Mesothelial cell of epicardium (in vitro differentiated cells): ENCODE data around the gene SMIM20. TPM values are rescaled to one million over a fixed set of nuclear protein-coding genes. Genes with fewer than 3 reads are reported as not detected.

ENCODE experiments used
- DNase-seq, 2 experiments: peaks; one replicate each; pipeline ENCODE4 v3.0.0; 2021; ENCODE audit warnings: low spot score in 2 of 2; ENCODE audit not compliant: unreplicated experiment in 2 of 2
- H3K27ac Mint-ChIP-seq: 2 replicates; pipeline ENCODE4 v1.8.0; 2021; ENCODE audit warnings: mixed read lengths
- H3K27me3 Mint-ChIP-seq: 2 replicates; pipeline ENCODE4 v1.8.0; 2021; ENCODE audit warnings: low read depth, mixed read lengths
- H3K36me3 Mint-ChIP-seq: 2 replicates; pipeline ENCODE4 v1.8.0; 2021; ENCODE audit warnings: mixed read lengths
- H3K4me1 Mint-ChIP-seq: 2 replicates; pipeline ENCODE4 v1.8.0; 2021; ENCODE audit warnings: mixed read lengths
- H3K4me3 Mint-ChIP-seq: 2 replicates; pipeline ENCODE4 v1.8.0; 2021; ENCODE audit warnings: mild to moderate bottlenecking, moderate library complexity, mixed read lengths
- H3K9me3 Mint-ChIP-seq: 2 replicates; pipeline ENCODE4 v1.8.0; 2021; ENCODE audit warnings: mixed read lengths
- total RNA-seq: library from RNA; stranded (reverse); gene quantifications from 3 replicates; pipeline ENCODE4 v1.2.1, GENCODE V29; 2021
- TF ChIP-seq, protein P1 (sequence below): fragments of 200-600 bp; sonication (generic); IDR thresholded peaks from one replicate; pipeline ENCODE4 v1.5.0; 2021; ENCODE audit warnings: antibody characterized with exemption; ENCODE audit not compliant: unreplicated experiment

The SMIM20 gene
- total RNA-seq, 1 donor from 2014 or later, result 30.0 TPM

DNA sequence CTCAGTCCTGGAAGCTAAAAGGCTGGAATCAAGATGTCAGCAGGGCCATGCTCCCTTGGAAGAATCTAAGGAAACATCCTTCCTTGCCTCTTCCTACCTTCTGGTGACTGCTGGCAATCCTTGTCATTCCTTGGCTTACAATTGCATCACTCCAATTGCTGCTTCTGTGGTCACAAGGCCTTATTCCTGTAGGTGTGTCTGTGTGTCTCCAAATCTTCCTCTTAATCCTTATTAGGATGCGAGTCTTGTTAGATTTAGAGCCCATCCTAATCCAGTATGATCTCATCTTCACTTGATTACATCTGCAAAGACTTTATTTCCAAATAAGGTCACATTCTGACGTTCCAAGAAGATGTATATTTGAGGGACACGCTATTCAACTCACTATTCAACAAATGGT, 52.2 kb downstream of the SMIM20 start:
- no peak for DNase-seq
- Mint-ChIP-seq H3K4me3 (no peak overlapping the region), H3K4me1 (peaks cover 14% of the 10 kb centered on the region), H3K27me3 (no peaks in the 10 kb centered on the region), H3K27ac (no peak overlapping the region), H3K9me3 (peaks cover 3% of the 10 kb centered on the region), H3K36me3 (no peaks in the 10 kb centered on the region)
- TF ChIP-seq, protein P1, sequence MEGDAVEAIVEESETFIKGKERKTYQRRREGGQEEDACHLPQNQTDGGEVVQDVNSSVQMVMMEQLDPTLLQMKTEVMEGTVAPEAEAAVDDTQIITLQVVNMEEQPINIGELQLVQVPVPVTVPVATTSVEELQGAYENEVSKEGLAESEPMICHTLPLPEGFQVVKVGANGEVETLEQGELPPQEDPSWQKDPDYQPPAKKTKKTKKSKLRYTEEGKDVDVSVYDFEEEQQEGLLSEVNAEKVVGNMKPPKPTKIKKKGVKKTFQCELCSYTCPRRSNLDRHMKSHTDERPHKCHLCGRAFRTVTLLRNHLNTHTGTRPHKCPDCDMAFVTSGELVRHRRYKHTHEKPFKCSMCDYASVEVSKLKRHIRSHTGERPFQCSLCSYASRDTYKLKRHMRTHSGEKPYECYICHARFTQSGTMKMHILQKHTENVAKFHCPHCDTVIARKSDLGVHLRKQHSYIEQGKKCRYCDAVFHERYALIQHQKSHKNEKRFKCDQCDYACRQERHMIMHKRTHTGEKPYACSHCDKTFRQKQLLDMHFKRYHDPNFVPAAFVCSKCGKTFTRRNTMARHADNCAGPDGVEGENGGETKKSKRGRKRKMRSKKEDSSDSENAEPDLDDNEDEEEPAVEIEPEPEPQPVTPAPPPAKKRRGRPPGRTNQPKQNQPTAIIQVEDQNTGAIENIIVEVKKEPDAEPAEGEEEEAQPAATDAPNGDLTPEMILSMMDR, result no peak

DNA sequence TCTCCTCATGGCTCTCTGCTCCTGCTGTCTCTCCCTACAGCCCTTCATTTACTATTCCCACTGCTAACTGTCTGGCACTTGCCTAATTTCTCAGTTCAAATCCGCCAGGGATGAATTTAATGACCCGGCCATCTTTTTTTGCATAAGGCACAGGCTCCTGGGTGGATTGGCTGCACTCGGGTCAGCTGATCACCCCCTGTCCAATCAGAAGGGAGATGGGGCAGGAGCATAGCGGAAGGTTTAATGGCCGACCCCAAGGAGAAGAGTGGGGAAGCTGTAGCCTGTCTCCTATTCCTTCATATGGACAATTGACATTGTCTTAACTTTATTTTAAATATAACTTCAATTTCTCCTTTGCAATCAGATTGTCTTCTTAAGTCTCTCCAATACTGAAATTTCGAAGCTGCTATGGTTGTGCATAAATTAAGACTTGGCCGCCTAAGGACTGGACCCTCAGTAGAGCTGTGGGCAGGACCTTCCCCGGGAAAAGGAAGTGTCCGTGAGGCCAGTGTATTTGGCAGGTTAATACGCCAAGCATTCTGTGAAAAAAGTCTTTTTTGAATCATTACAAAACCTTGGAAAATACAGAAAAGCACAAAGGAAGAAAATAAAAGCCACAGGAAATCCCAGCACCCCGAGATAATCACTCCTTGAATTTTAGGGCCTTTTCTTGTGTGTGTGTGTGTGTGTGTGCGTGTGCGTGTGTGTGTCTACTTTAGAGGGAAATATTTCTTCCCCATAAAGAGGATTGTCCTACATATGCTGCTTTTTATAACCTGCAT, 55.5 kb downstream of the SMIM20 start:
- peak overlapping the region; percentile 94 for H3K27ac Mint-ChIP-seq
- no peak for DNase-seq
- TF ChIP-seq, protein P1, result no peak
- H3K27me3 Mint-ChIP-seq, result no peaks in the 10 kb centered on the region
- H3K9me3 Mint-ChIP-seq, result no peaks in the 10 kb centered on the region
- no peaks in the 10 kb centered on the region for H3K36me3 Mint-ChIP-seq
- H3K4me3 Mint-ChIP-seq, result no peak overlapping the region
- peaks cover 16% of the 10 kb centered on the region for H3K4me1 Mint-ChIP-seq

DNA sequence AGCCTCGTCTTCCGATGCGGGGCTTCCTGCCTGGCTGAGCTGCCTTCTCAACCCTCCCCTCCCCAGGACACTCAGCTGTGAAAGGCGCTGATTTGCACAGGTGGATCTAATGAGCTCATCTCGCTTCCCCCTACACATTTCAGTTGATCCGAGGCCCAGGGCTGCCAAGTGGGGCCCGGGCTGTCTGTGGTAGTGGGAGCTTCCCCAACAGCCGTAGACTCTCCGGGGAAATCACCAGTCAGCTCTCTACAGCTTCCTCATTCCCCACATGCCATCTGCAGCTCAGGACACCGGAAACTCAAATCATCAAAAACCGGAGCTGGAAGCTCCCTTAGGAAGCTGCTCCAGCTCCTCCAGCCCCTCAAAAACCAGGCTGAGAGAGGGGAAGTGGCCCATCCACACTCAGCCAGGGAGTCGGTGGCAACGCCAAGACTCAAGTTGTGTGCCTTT, 56.2 kb downstream of the SMIM20 start:
- DNase-seq, result peak; percentile 26 to 49
- Mint-ChIP-seq H3K27ac (peak overlapping the region; percentile 94), H3K9me3 (no peaks in the 10 kb centered on the region), H3K4me3 (peak overlapping the region; percentile 10), H3K4me1 (peaks cover 20% of the 10 kb centered on the region), H3K36me3 (peaks cover under 1% of the 10 kb centered on the region), H3K27me3 (no peaks in the 10 kb centered on the region)
- TF ChIP-seq, protein P1, result no peak

DNA sequence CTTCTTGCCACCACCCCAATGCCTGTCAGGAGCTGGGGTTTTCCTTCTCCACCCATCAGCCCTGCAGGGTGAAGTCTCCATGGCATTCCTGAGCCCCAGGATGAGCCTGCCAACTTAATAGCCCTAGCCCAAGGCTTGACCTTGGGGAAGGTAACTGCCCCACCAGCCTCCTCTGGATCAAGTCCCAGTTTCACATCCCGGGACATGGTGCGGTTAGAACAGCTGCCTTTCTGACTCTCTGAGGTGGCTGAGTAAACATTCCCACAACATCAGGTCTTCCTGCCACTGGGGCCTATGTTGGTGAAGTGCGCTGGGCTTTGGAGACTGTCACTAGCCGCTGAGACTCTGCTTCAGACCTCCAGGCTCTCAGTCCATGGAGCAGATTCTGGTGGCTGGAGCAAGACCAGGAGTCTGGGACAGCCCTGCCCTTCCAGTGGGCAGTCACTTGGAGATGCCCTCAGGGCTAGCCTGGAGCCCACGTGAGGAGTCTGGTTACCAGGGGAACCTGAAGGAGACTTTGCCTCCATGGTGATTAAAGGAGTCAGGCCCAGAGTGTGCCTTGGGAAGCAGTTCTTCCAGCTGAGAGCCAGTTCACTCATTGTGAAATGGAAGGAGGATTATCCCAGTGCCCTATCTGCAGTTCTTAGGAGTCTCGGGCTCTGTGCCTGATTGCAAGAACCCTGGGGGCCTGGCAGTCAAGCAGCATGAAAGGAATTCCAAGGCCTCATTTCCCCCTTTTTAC, 56.8 kb downstream of the SMIM20 start:
- TF ChIP-seq, protein P1, result no peak
- Mint-ChIP-seq H3K4me1 (peaks cover 18% of the 10 kb centered on the region), H3K27me3 (no peaks in the 10 kb centered on the region), H3K9me3 (peaks cover 1% of the 10 kb centered on the region), H3K27ac (peak overlapping the region; percentile 94), H3K36me3 (peaks cover 3% of the 10 kb centered on the region), H3K4me3 (no peak overlapping the region)
- no peak for DNase-seq

DNA sequence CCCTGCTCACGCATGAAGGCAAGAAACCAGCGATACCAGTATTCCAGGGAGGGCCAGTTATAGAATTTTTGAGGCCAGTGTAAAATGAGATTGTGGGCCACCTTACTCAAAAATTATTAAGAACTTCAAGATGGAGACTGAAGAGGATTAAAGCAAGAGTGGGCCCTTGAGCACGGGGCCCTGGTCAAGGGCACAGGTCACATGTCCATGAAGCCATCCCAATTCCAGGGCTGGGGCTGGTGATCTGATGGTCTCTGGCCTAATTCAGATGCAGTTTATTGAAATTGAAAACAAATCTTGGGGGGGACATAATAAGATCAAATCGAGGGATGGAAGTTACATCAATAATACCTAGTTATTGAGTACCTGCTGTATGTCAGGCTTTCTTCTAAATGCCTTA, 58.3 kb downstream of the SMIM20 start:
- TF ChIP-seq, protein P1, result no peak
- Mint-ChIP-seq H3K9me3 (peaks cover 10% of the 10 kb centered on the region), H3K36me3 (peaks cover 4% of the 10 kb centered on the region), H3K4me1 (peaks cover 20% of the 10 kb centered on the region), H3K27me3 (no peaks in the 10 kb centered on the region), H3K4me3 (no peak overlapping the region), H3K27ac (no peak overlapping the region)
- DNase-seq, result no peak
